GM12891 (cell line): Measurements from ENCODE around the gene SMARCAD1.

Source experiments
- POLR2A ChIP-seq: IDR thresholded peaks from 2 replicates; pipeline ENCODE4 v1.6.1; 2011; ENCODE audit warnings: low read depth, low read length, control low read depth
- POLR2AphosphoS5 ChIP-seq: IDR thresholded peaks from 2 replicates; pipeline ENCODE4 v1.6.1; 2011; ENCODE audit warnings: low read depth, low read length, control low read depth
- POU2F2 ChIP-seq: IDR thresholded peaks from 2 replicates; pipeline ENCODE4 v1.6.1; 2011; ENCODE audit warnings: low read depth, mild to moderate bottlenecking, control low read depth, low read length, moderate library complexity
- TAF1 ChIP-seq: IDR thresholded peaks from 2 replicates; pipeline ENCODE4 v1.6.1; 2011; ENCODE audit warnings: low read depth, low read length, control low read depth

GRCh38 chr4:94276204-94276603, 68.5 kb downstream of the SMARCAD1 start:
- TF ChIP-seq POU2F2 (no peak), TAF1 (no peak), POLR2A (no peak), POLR2AphosphoS5 (no peak)
